RPMI7951 (cell line): ENCODE results near the gene CHN2. TPM values are rescaled to one million over a fixed set of nuclear protein-coding genes. Genes with fewer than 3 reads are reported as not detected.

Experiments
- DNase-seq: peaks from one replicate; pipeline ENCODE4 v3.0.0-alpha.2; 2012; ENCODE audit warnings: low read depth
- total RNA-seq: library from RNA; depleted of rRNA; stranded (reverse); fragments of >200 nt; shearing (Covaris generic); gene quantifications from 2 replicates; pipeline ENCODE4 v1.2.3, GENCODE V29; 2014

Gene CHN2
- total RNA-seq, 1 experiment from 2014 or later, result 0.36 TPM

DNA sequence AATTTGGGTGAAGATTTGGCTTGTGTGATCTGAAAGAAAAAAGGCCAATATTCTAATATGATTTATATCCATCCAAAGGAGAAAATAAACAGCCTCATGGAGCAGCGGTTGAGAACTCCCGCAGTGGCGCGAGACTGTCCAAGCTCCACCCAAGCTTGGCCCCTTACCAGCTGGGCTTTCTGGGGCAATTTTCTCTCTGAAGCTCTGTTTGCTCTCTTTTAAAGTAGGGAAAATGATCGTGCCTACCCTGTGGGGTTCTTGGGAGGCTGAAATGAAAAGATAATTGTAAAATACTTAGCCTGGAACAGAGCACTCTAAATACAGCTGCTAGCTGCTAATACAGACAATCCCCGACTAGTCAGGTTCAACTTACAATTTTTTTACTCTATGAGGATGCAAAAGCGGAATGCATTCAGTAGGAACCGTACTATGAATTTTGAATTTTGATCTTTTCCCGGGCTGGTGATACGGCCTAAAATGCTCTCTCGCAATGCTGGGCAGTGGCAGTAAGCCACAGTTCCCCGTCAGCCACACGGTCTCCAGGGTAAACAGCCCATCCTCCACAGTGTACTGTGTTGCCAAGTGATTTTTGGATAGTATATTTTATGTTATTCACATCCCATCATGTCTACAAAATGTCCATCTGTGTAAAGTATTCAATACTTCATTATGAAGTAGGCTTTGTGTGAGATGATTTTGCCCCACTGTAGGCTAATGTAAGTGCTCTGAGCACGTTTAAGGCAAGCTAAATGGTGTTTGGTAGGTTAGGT lies 137.7 kb downstream of the CHN2 start:
- no peak for DNase-seq

- DNase-seq, result no peak
Observed at GRCh38 chr7:29332875-29333855, 138.6 kb downstream of the CHN2 start.

- DNase-seq, result no peak
Observed at GRCh38 chr7:29335188-29336083, 140.9 kb downstream of the CHN2 start.

GRCh38 chr7:29337546-29338116 lies 143.1 kb downstream of the CHN2 start:
- no peak for DNase-seq

- DNase-seq, result no peak
Observed at GRCh38 chr7:29340696-29341095, 146.1 kb downstream of the CHN2 start.

GRCh38 chr7:29341156-29341555 lies 146.6 kb downstream of the CHN2 start:
- no peak for DNase-seq

- DNase-seq, result no peak
Observed at GRCh38 chr7:29342761-29343160, 148.2 kb downstream of the CHN2 start.

DNA sequence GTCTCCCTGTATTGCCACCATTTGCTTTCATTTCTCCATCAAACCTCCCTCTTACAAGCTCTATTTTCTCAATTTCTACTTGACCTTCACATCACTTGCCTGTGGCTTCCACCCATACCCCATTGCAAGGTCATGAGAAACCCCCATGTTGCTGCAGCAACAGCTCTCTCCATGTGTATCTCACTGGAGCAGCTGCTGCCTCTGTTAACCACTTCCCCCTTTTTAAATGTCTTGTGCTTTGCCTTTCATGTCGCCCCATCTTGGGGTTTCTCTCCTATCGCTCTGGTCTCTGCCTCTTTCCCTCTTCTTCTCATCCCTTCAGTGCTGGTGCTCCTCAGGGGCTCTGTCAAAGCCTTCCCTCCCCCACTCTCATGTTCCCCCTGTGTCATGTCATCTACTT lies 148.8 kb downstream of the CHN2 start:
- no peak for DNase-seq

GRCh38 chr7:29344334-29344978 lies 149.9 kb downstream of the CHN2 start:
- DNase-seq, result no peak

DNA sequence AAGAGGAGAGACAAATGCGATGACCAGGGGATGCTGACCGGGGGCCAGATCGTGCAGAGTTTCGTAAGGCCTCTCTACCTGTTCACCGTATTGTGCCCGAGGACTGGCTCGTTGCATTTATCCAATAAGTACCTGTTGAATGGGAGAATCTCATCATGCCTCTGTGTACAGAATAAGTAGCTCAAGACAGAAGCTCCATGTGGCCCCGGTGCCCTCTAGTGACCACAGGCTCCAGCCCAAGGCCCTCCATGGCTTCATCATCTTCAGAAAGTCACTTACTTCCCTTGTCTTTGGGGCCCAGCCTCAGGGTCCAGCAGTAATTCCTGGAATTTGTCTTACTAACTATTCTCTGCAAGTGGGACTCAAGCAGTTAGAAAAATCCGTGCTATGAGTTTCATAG lies 151.0 kb downstream of the CHN2 start:
- DNase-seq, result peak; percentile 15

DNA sequence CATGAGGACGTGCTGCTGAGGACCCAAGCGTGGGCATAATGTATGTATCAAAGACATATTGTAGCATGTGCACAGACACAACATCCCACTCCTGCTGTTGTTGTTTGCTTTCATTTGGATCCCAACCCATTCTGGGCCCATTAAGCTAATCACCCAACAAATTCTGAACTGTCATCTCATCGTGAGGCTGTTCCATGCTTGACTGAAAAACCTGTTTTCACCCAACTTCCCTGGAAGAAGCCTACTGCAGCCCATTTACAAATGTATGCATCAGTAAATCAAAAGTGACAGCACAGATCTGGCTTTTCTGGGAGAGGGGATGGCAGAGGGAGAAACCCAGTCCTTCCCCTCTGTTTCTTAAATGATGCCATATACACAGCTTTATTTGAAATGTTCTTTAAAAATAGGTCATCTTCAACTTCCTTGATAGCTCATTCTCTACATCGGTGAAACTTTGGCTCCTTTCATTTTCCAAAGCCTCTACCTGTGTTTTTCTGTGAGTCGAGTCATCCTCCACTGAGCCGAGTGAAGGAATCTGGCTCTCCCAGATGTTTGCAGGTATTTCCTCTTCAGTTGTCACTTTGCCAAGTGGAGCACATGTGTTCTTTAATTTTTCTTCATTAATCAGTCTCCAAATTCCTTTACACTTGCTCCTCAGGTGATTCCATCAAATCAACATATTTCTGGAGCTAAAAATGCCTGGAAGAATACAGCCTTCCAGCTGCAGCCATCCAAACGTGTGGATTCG lies 151.8 kb downstream of the CHN2 start:
- DNase-seq, result no peak

DNA sequence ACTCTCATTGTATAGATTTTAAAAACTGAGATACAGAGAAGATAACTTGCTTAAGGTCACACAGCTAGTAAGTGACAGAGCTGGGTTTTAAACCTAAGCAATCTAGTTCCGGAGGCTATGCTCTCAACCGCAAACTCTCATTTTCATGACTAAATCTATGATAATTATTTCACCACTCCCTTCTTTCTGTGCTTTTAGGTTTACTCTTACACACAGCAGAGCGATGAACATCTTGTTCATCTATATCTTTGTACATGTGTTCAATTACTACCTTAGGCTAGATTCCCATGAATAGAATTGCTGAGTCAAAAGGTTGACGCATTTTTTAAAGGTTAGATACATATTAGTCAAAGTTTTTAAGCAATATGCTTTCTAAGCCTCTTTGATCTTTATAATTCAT lies 154.8 kb downstream of the CHN2 start:
- no peak for DNase-seq

DNA sequence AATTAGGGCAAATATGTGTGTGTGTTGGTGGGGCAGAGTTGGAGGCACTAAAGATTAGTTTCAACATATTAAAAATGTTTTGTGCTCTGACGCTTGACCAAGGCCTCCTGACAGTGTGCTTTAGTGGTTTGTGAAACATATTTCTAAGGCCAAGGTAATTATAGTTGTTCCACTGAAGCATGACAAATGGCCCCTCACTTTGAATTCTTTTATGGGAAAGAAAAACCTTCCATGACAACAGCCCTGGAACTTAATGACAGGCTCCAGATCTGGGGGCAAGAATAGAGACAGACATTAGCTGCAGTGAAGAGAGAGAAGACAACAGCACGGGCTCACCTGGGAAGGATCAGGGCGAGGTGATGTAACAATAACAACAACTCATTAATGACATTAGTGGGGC lies 155.8 kb downstream of the CHN2 start:
- DNase-seq, result no peak

- no peak for DNase-seq
Observed at GRCh38 chr7:29352041-29352440, 157.5 kb downstream of the CHN2 start.

GRCh38 chr7:29353810-29354209 lies 159.2 kb downstream of the CHN2 start:
- DNase-seq, result no peak

- DNase-seq, result no peak
Observed at GRCh38 chr7:29354340-29354739, 159.8 kb downstream of the CHN2 start.

- no peak for DNase-seq
Observed at GRCh38 chr7:29355388-29355787, 160.8 kb downstream of the CHN2 start.

DNA sequence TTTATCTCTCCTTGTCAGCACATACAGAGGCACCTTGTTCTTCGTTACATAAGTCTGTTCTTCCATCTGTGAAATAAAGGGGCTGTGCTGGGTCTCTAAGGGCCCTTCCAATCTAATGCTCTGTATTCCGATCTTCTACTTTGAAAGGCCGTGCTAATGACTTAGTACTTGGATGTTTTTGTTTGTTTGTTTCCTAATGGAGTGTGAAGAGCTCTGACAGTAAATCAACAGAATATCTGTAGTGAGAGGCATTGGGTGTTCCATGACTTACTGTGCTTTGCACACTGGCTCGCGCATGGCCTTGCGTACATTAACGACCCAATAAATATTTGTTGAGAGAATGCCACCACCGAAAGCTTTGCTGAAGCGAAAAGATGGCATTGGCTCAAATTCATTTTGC lies 162.1 kb downstream of the CHN2 start:
- DNase-seq, result no peak

GRCh38 chr7:29359482-29360093 lies 165.0 kb downstream of the CHN2 start:
- DNase-seq, result no peak
